Gastrocnemius medialis (tissue), 4 donors: ENCODE data around the gene CPSF3.

Experiments used
- POLR2A ChIP-seq, 2 donors: fragments of 450-650 bp; IDR thresholded peaks; one replicate each; pipeline ENCODE4 v1.6.1; 2017; ENCODE audit warnings: antibody characterized with exemption in 2 of 2, mild to moderate bottlenecking in 2 of 2, moderate library complexity in 2 of 2
- TF ChIP-seq, protein P1 (sequence below), 5 experiments: fragments of 450-650 bp in 3 of 5; fragments of 200-600 bp in 2 of 5; sonication (generic) in 2 of 5; IDR thresholded peaks in 4 of 5; conservative IDR thresholded peaks in 1 of 5; 1 replicate in 4 of 5; 2 replicates in 1 of 5; pipeline ENCODE4 v1.5.1; 2016 to 2019; ENCODE audit warnings: antibody characterized with exemption in 5 of 5, mild to moderate bottlenecking in 3 of 5, moderate library complexity in 3 of 5

DNA sequence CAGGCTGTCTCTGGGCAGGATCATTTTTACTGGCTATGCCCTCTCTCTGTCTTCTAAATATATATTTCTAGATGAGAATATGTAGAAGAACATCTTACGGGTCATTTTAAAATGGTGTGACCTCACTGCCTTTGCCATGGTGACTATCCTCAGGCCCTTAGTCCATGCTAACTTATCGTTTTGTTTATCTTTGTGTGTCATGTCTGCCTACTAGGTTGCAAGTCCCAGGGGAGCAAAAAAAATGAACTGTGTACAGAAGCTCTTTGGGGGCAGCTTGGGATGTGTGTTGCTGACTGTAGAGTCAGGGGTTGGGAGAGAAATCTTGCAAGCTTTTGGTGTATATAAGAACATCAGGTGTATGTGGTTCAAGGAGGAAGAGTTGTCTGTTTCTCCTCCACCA is 11.0 kb downstream of the CPSF3 start:
- TF ChIP-seq, protein P1, sequence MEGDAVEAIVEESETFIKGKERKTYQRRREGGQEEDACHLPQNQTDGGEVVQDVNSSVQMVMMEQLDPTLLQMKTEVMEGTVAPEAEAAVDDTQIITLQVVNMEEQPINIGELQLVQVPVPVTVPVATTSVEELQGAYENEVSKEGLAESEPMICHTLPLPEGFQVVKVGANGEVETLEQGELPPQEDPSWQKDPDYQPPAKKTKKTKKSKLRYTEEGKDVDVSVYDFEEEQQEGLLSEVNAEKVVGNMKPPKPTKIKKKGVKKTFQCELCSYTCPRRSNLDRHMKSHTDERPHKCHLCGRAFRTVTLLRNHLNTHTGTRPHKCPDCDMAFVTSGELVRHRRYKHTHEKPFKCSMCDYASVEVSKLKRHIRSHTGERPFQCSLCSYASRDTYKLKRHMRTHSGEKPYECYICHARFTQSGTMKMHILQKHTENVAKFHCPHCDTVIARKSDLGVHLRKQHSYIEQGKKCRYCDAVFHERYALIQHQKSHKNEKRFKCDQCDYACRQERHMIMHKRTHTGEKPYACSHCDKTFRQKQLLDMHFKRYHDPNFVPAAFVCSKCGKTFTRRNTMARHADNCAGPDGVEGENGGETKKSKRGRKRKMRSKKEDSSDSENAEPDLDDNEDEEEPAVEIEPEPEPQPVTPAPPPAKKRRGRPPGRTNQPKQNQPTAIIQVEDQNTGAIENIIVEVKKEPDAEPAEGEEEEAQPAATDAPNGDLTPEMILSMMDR (IDR thresholded peaks at IDR 0.05 in 4 of 5, conservative IDR thresholded peaks at IDR 0.05 in 1 of 5): no peak
- no peak for TF ChIP-seq POLR2A (IDR thresholded peaks at IDR 0.05)
